NCI-H187 (cell line): Measurements from ENCODE around the gene TATDN2.

ENCODE experiments used
- DNase-seq, 2 experiments: peaks; one replicate each; lab custom pipeline; 2025; lab: John Stamatoyannopoulos, UW

TATDN2 gene

DNA sequence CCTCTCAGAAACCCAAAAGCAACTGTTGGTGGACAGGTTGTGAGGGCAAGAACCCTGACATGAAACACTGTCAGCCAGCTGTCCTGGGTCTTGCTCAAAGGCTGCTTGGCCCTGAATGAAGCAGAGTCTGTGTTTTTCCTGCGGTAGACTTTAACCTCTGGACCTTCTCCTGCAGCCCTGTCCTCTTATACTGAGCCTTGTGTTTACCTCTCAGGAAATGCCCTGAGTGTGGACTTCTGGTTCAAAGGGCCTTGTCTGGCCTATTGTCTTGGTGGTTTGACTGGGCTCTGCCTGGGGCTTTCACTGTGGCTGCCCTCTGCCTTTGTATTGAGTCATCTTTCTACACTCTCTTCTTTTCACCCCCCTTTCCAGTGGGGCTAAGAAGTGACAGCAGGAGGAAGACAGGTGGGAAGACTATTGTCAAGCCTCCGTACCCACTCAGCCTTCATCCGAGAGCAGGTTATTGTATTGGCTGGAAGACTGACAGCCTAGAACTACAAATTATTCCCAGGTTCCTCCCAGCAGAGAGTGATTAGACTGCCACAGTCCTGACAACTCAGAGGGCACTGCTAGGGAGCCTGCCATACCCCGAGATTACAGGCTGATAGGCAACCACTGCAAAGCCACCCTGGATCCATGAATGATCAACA is 69.2 kb downstream of the TATDN2 start:
- DNase-seq, result no peak

DNA sequence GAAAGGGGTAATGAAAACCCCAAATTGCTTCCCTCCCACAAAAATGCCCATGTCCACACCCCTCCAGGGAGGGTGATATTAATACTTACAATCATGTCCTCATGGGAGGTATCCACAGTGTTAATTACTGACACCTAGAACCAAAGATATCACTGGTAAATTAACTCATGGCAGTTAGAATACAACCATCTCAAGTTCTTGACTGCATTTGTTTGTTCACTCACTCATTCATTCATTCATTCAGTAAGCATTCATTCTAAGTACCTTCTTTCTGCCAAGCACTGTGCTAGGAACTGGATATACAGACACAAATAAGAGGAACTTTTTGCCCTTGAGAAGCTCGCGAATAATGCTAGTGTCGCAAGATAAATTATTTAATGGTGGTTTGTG is 69.7 kb downstream of the TATDN2 start:
- no peak for DNase-seq

DNA sequence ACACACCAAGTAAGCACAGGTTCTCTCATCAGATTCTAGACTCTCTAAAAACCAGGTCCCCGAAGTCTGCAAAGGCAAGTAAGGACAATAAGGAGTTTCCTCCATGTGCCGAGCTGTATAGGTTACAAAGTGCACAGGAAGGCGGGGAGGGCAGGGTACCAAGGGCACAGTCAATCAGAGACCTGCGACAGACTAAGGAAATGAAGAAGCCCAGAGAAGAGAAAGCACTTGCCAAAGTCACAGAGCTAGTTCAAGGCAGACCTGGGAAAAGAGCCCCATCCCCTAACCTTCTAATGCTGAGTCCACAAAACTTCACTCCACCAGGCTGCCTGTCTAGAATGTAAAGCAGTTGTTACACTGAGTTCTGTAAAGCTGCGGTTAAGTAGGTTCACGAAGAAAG is 71.0 kb downstream of the TATDN2 start:
- no peak for DNase-seq

DNA sequence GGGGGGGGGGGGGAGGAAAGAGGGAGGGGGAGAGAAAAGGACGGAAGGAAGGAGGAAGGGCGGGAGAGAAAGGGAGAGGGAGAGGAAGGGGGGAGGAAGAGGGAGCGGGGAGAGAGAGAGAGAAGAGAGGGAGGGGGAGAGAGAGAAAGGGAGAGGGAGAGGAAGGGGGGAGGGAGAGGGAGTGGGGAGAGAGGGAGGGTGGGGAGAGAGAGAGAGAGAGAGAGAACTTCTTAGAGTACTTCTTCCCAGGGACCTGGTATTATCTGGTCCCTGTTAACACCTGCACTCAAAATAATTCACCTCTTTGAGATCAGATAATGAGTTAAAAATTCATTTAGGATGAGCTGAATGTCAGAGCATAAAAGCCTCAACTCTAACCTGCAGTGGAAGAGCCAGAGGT is 71.5 kb downstream of the TATDN2 start:
- DNase-seq, result no peak

DNA sequence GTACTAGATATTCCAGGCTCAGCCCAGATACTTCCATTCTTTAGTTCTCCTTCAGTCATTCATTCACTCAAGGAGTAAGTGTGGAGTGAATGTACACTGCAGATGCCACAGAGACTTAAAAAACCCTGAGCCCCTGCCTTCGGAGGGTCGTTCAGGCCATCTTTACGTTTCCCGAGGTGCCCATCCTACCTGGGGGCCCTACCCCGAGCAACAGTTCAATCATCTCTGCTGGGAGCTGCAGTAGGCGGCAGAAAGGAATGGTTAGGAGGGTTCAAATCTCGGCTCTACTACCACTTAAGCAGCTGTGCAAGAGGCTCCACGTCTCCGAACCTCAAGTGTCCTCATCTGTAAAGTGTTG is 72.0 kb downstream of the TATDN2 start:
- no peak for DNase-seq

DNA sequence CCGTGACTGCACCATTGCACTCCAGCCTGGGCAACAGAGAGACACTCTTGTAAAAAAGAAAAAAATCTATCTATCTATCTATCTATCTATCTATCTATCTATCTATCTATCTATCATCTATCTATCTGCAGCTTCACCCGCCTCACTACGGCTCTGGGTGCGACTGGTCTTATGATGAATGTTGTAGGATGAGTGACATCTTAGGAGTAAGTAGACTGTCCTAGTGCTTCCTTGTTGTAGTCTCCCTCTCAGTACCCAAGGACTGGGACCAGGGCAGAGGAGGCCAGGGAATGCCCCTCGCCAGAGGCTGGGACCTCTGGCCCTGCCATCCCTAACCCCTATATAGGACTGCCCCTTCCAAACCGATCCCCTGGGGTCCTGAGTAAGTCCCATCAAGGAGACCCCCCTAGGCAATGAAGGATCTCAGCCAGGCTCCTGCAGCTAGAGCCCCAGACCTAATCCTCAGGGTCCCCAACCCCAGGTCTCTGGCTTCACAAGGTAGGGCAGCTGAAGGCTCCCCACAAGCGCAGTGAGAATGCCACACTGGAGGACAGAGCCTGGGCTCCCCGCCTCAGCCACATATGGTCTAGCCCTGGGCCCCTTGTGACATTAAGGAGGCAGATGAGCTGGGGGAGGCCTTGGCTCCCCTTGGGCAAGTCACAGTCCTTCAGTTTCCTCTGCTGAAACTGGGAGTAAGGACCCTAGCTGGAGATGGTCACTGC is 73.5 kb downstream of the TATDN2 start:
- DNase-seq, result no peak

DNA sequence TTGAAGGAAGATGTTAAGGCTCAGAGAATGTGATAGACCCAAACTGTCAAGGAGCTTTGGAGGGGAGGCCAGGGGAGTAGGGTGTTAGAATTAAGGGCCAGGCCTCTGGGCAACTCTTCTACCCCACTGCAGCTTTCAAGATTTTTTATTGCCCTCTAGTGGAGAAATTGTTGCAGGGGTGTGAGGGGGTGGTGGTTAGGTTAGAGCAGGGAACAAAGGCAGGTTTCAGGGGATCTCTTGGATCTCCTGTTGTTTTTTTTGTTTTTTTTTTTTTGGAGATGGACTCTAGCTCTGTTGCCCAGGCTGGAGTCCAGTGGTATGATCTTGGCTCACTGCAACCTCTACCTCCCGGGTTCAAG is 74.1 kb downstream of the TATDN2 start:
- DNase-seq, result no peak

DNA sequence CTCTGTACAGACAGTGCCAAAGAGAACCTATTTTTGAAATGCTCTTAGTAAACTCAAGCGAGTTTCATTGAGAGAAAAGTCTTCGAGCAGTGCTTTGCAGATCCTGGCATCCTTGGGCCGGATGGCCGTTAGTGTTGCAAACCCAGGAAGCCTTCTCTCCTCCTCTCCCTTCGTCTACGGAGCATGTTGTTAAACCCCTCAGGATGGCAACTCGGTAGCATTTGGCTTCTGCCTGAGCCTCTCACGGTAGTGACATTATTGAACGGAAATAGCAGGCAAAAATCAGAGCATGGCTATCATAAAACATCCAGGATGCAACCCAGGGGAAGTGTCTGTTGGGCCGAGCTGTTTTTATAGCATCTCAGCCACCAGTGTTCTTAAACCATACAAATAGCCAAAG is 79.3 kb downstream of the TATDN2 start:
- DNase-seq, result no peak

DNA sequence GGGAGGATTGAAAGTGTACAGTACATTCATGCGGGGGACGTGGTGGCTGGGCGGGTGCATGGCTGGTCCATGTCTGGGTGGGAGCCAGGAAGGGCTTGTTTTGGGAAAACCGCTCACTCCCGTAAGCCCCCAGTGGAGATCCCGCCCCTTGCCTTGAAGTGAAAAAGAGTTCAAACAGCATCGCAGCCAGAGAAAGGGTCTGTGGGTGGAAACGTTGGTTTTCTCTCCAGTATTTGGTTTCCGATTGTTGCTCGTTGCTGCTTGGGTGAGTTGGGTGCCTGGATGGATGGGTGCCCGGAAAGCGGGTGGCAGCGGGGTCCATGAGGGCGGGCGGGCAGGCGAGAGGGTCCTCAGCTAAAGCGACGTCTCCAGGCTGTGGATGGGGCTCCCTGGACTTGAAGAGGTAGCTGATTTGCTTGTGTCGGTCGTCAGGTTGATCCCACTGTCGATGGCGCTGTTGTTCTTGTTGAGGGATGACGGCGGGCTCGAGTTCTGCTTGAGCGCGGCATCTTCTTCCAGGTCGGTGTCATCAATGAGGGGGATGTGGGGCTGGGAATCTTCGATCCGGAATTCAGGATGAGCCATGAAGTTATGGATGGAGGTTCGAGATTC is 80.3 kb downstream of the TATDN2 start:
- DNase-seq, result no peak

DNA sequence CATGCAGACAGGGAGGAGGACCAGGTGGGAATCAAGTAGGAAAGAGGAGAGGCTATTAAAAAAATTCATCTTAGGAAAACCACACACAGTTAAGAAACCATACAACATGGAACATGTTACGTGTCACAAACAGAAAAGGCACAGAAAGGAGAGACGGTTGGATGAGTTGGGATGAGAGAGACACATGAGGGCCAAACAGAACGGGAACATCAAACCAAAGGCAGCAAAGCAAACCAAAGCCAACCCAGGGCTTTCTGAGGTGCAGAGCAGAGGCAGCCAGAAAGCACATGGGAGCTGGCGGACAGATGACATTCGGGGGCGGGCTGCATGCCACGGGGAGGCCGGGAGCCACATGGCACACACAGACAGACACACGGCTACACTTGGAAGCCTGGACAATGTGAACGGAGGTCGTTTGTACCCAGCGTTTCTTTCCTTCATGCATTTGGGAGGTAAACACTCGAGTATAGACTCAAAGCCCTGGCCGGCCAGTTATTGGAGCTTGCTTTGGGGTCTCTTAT is 81.3 kb downstream of the TATDN2 start:
- no peak for DNase-seq

DNA sequence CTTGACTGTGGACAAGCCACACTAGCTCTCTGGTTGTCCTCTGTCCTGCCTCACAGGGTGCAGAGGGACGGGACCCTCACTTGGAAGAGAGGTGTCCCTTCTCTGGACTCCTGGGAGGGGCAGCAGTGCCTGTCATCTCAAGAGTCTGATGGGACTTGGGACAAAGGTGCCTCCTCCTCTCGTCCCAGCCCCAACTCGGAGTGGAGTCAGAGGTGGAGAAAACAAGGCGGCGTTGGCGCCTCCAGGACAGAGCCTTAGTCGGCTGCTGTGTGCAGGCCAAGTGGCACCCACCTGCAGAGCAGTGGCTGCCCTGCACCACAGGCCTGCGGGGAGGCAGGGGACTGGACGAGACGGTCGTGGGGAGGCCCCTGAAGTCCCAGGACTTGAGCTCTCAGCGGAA is 82.1 kb downstream of the TATDN2 start:
- DNase-seq, result no peak
